Measurements from ENCODE around the gene PPM1M. TPM values are rescaled to one million over a fixed set of nuclear protein-coding genes. Genes with fewer than 3 reads are reported as not detected.

PPM1M gene
- total RNA-seq, 1 donor from 2014 or later, result 1.1 TPM

DNA sequence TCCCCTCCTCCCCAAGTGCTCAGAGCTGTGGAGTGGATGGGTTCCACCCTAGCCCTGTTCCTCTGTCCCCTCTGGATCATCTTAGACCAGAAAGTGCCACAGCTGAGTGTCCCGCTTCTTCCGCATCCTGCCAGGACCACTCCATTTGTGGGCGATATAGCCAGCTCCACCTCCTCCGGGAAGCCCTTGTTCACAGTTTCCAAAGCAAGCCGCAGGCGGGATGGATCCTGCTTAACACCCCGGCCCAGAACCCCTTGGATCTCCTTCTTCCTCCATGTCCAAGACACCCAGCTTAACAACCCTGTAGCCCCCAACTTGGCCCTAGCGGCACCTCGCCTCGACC lies 48.1 kb upstream of the PPM1M start:
- no peak overlapping the region for H3K27ac ChIP-seq
- H4K20me1 ChIP-seq (ENCODE audit: low read depth), result peaks cover 12% of the 10 kb centered on the region
- H3K9me3 ChIP-seq (ENCODE audit: low read depth), result no peaks in the 10 kb centered on the region
- no peak overlapping the region for H3K9ac ChIP-seq
- peaks cover 16% of the 10 kb centered on the region for H3K36me3 ChIP-seq
- peak overlapping the region; percentile 91 for H3K4me2 ChIP-seq
- peaks cover 28% of the 10 kb centered on the region for H3K79me2 ChIP-seq (ENCODE audit: low read depth)
- Mint-ChIP-seq H3K4me3 (peak overlapping the region; percentile 99), H3K36me3 (peaks cover 16% of the 10 kb centered on the region), H3K9me3 (no peaks in the 10 kb centered on the region), H3K27ac (peak overlapping the region; percentile 74), H3K27me3 (ENCODE audit: insufficient read depth, low read depth) (peaks cover 2% of the 10 kb centered on the region), H3K4me1 (peaks cover 16% of the 10 kb centered on the region)
- no peaks in the 10 kb centered on the region for H3F3A ChIP-seq (ENCODE audit: low read depth)
- H3K4me3 ChIP-seq, result peak overlapping the region; percentile 78
- H2AFZ ChIP-seq (replicated peaks), result peak overlapping the region; percentile 87
- H3K27me3 ChIP-seq, result no peaks in the 10 kb centered on the region
- no peak for DNase-seq (ENCODE audit: low spot score)
- H3K4me1 ChIP-seq, result peaks cover 9% of the 10 kb centered on the region
- TF ChIP-seq EZH2phosphoT487 (IDR thresholded peaks at IDR 0.05) (no peak), EZH2 (IDR thresholded peaks at IDR 0.05) (no peak)
- TF ChIP-seq, protein P1, sequence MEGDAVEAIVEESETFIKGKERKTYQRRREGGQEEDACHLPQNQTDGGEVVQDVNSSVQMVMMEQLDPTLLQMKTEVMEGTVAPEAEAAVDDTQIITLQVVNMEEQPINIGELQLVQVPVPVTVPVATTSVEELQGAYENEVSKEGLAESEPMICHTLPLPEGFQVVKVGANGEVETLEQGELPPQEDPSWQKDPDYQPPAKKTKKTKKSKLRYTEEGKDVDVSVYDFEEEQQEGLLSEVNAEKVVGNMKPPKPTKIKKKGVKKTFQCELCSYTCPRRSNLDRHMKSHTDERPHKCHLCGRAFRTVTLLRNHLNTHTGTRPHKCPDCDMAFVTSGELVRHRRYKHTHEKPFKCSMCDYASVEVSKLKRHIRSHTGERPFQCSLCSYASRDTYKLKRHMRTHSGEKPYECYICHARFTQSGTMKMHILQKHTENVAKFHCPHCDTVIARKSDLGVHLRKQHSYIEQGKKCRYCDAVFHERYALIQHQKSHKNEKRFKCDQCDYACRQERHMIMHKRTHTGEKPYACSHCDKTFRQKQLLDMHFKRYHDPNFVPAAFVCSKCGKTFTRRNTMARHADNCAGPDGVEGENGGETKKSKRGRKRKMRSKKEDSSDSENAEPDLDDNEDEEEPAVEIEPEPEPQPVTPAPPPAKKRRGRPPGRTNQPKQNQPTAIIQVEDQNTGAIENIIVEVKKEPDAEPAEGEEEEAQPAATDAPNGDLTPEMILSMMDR (IDR thresholded peaks at IDR 0.05), result no peak

DNA sequence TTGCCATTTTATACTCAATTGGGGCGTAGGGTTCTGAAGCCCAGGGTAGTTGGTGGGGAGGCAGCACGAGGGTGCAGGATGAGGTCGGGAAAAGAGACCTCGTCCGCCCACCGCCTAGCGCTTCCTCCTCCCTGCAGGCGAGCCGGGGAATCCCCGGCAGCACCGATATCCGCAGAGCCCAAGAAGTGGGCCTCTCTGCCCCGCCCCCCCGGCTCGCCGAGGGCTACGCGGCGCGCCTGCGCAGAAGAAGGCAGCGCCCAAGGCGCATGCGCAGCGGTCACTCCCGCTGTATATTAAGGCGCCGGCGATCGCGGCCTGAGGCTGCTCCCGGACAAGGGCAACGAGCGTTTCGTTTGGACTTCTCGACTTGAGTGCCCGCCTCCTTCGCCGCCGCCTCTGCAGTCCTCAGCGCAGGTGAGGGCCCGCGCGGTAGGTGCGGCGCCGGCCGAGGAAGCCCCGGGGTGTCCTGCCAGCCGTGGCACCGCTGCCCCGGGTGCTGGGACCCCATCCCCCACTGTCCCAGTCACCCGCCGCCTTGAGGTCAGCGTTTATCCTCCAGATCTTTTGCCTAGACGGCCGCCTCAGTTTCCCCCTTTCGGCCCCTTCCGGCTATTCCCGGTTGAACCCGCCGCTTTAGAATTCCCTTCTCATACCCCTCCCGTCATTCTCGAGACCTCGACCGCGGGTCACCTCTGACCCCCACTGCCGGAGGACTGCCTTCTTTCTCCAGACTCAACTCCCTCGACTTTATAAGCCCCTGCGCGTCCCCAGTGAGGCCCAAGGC lies 47.5 kb upstream of the PPM1M start, which contains the start of gene ALAS1:
TSS of gene ALAS1 (plus strand) at position 319 of the 784 bp plus-strand sequence. CDS start 1,082 bp downstream, outside the sequence.
- Histone ChIP-seq H3K27ac (no peak within 1 kb of the TSS), H3K9ac (peak within 1 kb of the TSS; percentile 75), H3K79me2 (ENCODE audit: low read depth) (peaks cover 28% of the 10 kb centered on the region), H4K20me1 (ENCODE audit: low read depth) (peaks cover 12% of the 10 kb centered on the region), H3K36me3 (peaks cover 16% of the 10 kb centered on the region), H3K9me3 (ENCODE audit: low read depth) (no peaks in the 10 kb centered on the region), H3K4me2 (peak within 1 kb of the TSS; percentile 91), H3K27me3 (no peaks in the 10 kb centered on the region), H3F3A (ENCODE audit: low read depth) (no peaks in the 10 kb centered on the region), H2AFZ (replicated peaks) (peak within 1 kb of the TSS; percentile 87), H3K4me3 (peak within 1 kb of the TSS; percentile 78), H3K4me1 (peaks cover 9% of the 10 kb centered on the region)
- peak within 1 kb of the TSS; percentile 99 for H3K4me3 Mint-ChIP-seq
- peak; percentile 98 for DNase-seq (ENCODE audit: low spot score)
- H3K9me3 Mint-ChIP-seq, result no peaks in the 10 kb centered on the region
- H3K4me1 Mint-ChIP-seq, result peaks cover 16% of the 10 kb centered on the region
- H3K27ac Mint-ChIP-seq, result peak within 1 kb of the TSS; percentile 85
- H3K36me3 Mint-ChIP-seq, result peaks cover 19% of the 10 kb centered on the region
- H3K27me3 Mint-ChIP-seq (ENCODE audit: insufficient read depth, low read depth), result peaks cover 2% of the 10 kb centered on the region
- TF ChIP-seq EZH2phosphoT487 (IDR thresholded peaks at IDR 0.05), result no peak
- TF ChIP-seq, protein P1 (IDR thresholded peaks at IDR 0.05), result peak; percentile 33

DNA sequence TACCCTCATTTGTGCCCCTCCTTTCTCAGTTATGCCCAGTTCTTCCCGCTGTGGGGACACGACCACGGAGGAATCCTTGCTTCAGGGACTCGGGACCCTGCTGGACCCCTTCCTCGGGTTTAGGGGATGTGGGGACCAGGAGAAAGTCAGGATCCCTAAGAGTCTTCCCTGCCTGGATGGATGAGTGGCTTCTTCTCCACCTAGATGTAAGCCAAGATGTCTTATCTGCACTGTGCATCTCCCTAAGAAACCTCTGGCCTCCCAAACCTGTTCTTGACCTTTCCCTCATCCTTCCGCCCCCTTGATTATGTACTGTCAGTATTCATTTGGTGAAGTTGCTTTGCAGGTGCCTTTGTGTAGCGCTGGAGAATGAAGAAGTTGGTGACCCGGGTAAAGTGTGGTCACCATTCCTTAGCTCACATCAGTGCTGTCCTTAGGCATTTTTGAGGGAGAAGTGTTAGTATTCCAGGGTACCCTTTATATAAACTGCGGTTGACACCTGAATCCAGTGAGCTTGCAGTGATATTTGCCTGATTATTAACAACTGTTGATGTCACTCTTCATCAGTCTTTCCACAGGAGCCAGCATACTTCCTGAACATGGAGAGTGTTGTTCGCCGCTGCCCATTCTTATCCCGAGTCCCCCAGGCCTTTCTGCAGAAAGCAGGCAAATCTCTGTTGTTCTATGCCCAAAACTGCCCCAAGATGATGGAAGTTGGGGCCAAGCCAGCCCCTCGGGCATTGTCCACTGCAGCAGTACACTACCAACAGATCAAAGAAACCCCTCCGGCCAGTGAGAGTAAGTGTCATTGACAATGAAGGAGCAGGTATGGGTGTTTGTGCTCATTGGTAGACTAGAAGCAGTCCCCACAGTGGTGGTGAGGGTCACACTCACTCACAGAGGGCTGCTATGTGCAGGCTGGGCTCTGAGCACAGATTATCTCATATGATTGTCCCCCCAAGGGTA lies 46.6 kb upstream of the PPM1M start:
- H3K27ac Mint-ChIP-seq, result peak overlapping the region; percentile 85
- H4K20me1 ChIP-seq (ENCODE audit: low read depth), result peaks cover 12% of the 10 kb centered on the region
- H3K4me2 ChIP-seq, result peak overlapping the region; percentile 91
- no peak for DNase-seq (ENCODE audit: low spot score)
- peaks cover 28% of the 10 kb centered on the region for H3K79me2 ChIP-seq (ENCODE audit: low read depth)
- H3K27me3 Mint-ChIP-seq (ENCODE audit: insufficient read depth, low read depth), result peaks cover 2% of the 10 kb centered on the region
- H3K9me3 ChIP-seq (ENCODE audit: low read depth), result no peaks in the 10 kb centered on the region
- peaks cover 19% of the 10 kb centered on the region for H3K36me3 Mint-ChIP-seq
- H3K27me3 ChIP-seq, result no peaks in the 10 kb centered on the region
- H3K4me1 ChIP-seq, result peaks cover 9% of the 10 kb centered on the region
- no peak overlapping the region for H3K27ac ChIP-seq
- H3K36me3 ChIP-seq, result peaks cover 16% of the 10 kb centered on the region
- peak overlapping the region; percentile 99 for H3K4me3 Mint-ChIP-seq
- peaks cover 16% of the 10 kb centered on the region for H3K4me1 Mint-ChIP-seq
- peak overlapping the region; percentile 78 for H3K4me3 ChIP-seq
- TF ChIP-seq EZH2phosphoT487 (IDR thresholded peaks at IDR 0.05) (no peak), EZH2 (IDR thresholded peaks at IDR 0.05) (no peak)
- TF ChIP-seq, protein P1 (IDR thresholded peaks at IDR 0.05), result no peak
- no peaks in the 10 kb centered on the region for H3F3A ChIP-seq (ENCODE audit: low read depth)
- H2AFZ ChIP-seq (replicated peaks), result no peak overlapping the region
- no peaks in the 10 kb centered on the region for H3K9me3 Mint-ChIP-seq
- peak overlapping the region; percentile 75 for H3K9ac ChIP-seq

Measured in neural progenitor cell (in vitro differentiated cells).